ENCODE measurements around the gene MED13L.

GRCh38 chr12:115988625-115989563 is 288.6 kb downstream of the MED13L start:
- TF ChIP-seq CTCF (optimal IDR thresholded peaks at IDR 0.05 in 1 of 3, IDR thresholded peaks at IDR 0.05 in 1 of 3, conservative IDR thresholded peaks at IDR 0.05 in 1 of 3; ENCODE audit: extremely low read depth in 1 of 3, insufficient read depth in 2 of 3, low read length in 3 of 3) (no peak), EZH2 (IDR thresholded peaks at IDR 0.05; ENCODE audit: low read length) (no peak)

Measured in keratinocyte (primary cell).